ENCODE measurements around the gene REST. TPM values are rescaled to one million over a fixed set of nuclear protein-coding genes. Genes with fewer than 3 reads are reported as not detected.
A peak's percentile ranks its signal among the peaks of the same experiment; 100 is the strongest.

The REST gene
- total RNA-seq, 1 donor from 2014 or later: 31.8 TPM

DNA sequence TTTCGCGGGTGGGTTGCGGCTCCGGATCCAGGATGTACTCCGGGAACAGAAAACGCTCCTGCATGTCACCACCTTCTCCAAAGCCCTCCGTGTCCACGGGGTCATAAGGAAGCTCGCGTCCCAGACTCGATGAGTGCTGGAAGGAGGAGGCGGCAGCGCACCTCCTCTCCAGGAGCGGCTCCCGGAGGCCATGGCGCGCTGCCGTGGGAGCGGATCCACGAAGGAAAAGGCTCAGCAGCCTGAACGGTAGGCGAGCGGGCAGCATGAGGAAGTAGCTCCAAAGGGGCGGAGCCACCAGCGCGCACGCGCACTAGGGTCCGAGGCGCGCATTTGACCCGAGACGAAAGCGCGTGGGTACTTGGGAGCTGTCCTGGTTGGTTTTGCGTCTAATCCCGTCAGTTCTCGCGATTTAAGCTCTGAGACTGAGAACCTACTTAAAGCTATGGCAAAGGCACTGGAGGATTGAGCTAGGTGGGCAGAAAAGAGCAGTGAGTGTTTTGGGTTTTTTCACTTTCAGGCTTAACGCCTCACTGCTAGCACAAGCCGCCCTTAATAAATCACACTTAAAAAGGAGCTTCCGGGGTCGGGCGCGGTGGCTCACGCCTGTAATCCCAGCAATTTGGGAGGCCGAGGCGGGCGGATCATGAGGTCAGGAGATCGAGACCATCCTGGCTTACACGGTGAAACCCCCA lies 69.8 kb downstream of the REST start, which contains the start of gene NOA1:
NOA1 (minus strand) TSS at position 286 of the 692 bp plus-strand sequence; CDS start at position 265, 21 bp downstream.
- DNase-seq: peak; percentile 100

- peak; percentile 97 for DNase-seq
Observed at GRCh38 chr4:56978750-56979303, 71.1 kb downstream of the REST start, which contains the start of gene POLR2B. TSS of gene POLR2B (plus strand) at chr4:56978896. CDS start at chr4:56978986, 90 bp downstream.

DNA sequence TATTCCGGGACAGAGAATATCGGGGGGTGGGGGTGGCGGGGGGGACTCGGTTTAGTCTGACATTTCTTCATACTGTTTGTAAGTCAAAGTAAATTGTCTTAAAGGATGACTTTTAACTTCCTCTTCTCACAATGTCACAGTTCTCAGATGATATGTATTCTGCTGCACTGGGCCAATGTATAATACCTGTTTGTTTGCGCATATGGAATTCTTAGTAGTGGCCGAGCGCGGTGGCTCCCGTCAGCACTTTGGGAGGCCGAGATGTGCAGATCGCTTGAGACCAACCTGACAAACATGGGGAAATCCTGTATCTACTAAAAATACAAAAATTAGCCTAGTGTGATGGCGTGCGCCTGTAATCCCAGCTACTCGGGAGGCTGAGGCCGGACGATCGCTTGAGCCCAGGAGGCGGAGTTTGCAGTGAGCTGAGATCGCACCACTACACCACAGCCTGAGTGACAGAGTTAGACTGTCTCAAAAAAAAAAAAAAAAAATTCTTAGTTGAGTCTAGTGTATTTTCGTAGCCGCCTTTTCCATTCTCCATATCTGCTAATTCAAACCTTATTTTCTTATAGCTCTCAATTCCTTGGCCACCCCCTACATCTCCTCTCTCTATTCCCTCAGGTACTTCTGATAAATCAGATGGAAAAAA lies 71.8 kb downstream of the REST start:
- peak; percentile 63 for DNase-seq

DNA sequence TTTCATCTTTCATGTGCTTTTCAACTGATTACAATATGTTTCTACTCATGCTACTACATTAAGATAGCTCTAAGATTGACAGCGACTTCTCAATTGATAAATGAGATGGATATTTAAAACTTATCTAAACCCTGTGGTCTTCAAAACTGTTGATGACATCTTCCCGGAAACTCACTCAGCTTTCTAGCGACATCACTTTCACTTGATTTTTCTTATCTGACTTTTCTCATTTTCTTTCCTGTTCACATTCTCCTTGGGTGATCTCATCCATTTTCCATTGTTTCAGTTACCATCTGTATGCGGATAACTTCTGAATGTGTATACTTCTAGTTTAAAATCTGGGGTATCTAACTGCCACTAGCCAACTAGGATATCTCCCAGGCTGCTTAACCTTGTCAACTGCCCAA lies 74.1 kb downstream of the REST start:
- peak; percentile 80 for DNase-seq

DNA sequence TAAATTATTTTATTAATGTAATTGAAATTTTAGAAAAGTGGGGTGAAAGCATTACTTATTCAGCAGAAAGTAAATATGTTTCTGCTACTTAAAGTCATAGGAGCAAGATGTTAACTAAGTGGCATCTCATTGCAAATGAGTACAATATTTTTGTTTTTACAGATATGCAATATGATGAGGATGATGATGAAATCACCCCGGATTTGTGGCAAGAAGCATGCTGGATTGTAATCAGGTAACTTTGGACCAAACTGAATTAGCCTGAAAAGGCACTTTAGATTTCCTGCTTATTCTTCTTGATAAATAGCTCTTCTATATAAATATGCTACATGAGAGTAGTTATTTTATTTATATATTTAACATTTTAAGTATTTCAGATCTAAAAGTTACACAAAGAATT lies 78.5 kb downstream of the REST start:
- DNase-seq: no peak

DNA sequence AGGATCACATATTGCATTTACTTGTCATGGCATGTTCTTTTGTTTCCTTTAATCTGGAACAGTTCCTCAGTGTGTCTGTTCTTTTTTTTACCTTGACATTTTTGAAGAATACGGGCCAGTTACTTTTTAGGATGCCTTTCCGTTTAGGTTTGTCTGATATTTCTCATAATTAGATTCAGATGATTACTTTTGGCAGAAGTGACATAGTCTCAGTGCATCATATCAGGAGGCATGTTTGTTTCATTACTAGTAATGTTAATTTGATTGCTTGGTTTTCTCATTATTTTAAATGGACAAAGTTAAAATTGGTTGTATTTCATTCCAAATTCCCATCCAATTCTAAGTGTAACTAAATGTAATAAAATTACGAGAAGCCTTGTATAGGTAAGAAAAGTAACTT lies 79.3 kb downstream of the REST start:
- DNase-seq: no peak

GRCh38 chr4:56990109-56990905 lies 82.6 kb downstream of the REST start:
- DNase-seq: no peak

DNA sequence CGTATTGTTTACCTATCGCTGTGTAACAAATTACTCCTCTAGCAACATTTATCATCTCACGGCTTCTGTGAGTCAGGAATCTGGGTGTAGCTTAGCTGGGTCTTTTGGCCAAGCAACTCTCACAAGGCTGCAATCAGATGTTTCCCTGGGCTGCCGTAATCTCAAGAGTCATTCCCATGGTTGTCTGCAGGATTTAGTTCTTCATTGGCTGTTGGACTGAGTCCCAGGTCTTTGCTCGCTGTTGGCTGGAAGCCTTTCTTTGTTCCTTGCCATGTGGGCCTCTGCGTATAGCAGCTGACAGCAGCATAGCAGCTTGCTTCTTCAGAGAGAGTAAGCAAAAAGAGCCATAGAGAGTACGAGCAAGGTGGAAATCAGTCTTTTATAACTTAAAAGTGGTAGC lies 87.8 kb downstream of the REST start:
- peak; percentile 92 for DNase-seq

DNA sequence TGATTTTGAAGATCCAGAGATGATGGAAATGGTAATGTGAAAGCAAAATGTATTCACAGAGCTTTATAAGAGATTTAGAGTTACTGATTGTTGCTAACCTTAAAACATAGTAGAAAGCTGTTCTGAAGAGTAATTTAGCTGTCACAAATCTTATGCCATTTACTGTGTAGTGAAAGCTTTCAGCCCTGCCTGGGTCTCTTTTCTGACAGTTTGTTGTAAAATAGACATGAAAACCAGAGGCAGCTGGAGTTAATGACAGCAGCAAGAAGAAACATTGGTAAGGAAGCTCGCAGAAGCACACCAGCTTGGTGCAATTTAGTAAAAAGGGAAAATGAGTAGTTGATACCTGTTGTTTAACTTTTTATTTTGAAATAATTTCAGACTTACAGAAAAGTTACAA lies 92.1 kb downstream of the REST start:
- DNase-seq: no peak

GRCh38 chr4:57013543-57014120 lies 105.9 kb downstream of the REST start:
- no peak for DNase-seq

Other genes with a start within 250 kb of the REST start
- gene HOPX, start 226.6 kb upstream of the REST start, total RNA-seq: 2.6 and 3.1 TPM in 2 replicates
- gene SPINK2, start 86.2 kb upstream of the REST start, total RNA-seq: not detected in 2 replicates
- 22.6 and 29.2 TPM in 2 replicates for gene NOA1, start 69.7 kb downstream of the REST start, total RNA-seq
- 108 and 192 TPM in 2 replicates for gene POLR2B, start 71.0 kb downstream of the REST start, total RNA-seq
- 1,318 and 2,129 TPM in 2 replicates for gene IGFBP7, start 202.5 kb downstream of the REST start, total RNA-seq

All from dermis blood vessel endothelial cell (primary cell).